Endometrium (tissue), 2 donors: ENCODE results near the gene HORMAD2.
"Not testable (repeated sequence)": the region's sequence is repeated elsewhere in the genome, so short reads cannot be mapped to it uniquely, and the experiment has no call there.

Experiments used
- FAIRE-seq: peaks from 2 replicates; lab custom pipeline; 2012; peaks lifted over from hg19 to GRCh38; lab: Jason Lieb, UNC
- donor health status: control.
- donor health status: control.

HORMAD2 gene

DNA sequence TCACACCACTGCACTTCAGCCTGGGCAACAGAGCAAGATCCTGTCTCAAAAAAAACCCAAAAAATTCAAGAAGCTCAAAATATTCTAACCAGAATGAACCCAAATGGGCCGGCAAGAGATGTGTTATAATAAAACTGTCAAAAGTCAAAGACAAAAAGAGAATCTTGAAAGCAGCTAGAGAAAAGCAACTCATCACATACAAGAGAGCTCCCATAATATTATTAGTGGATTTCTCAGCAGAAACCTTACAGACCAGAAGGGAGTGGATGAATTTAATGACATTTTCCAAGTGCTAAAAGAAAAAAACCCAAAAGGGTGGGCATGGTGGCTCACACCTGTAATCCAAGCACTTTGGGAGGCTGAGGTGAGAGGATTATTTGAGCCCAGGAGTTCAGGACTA is 22.9 kb upstream of the HORMAD2 start:
- FAIRE-seq, result no peak

GRCh38 chr22:30059346-30060020 is 20.8 kb upstream of the HORMAD2 start:
- FAIRE-seq, result not testable (repeated sequence)

GRCh38 chr22:30061094-30061493 is 19.2 kb upstream of the HORMAD2 start:
- FAIRE-seq, result not testable (repeated sequence)

GRCh38 chr22:30062259-30062658 is 18.0 kb upstream of the HORMAD2 start:
- no peak for FAIRE-seq

- FAIRE-seq, result no peak
Observed at GRCh38 chr22:30062950-30063349, 17.3 kb upstream of the HORMAD2 start.

GRCh38 chr22:30064172-30064571 is 16.1 kb upstream of the HORMAD2 start:
- no peak for FAIRE-seq

- FAIRE-seq, result no peak
Observed at GRCh38 chr22:30073743-30074142, 6.5 kb upstream of the HORMAD2 start.

DNA sequence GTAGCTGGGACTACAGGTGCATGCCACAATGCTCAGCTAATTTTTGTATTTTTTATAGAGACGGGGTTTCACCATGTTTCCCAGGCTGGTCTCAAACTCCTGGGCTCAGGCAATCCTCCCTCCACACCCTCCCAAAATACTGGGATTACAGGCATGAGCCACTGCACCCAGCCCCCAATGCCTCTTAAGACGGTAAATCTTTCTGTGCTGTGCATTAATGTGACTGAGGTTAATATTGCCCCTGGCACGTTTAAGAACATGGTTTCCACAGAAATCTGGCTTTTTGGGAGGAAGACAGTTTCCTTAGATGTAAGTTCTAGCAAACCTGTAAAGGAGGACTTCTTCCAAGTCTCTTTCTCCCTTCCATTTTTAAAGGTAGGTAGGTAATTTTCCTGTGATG is 6.1 kb upstream of the HORMAD2 start:
- FAIRE-seq, result no peak

DNA sequence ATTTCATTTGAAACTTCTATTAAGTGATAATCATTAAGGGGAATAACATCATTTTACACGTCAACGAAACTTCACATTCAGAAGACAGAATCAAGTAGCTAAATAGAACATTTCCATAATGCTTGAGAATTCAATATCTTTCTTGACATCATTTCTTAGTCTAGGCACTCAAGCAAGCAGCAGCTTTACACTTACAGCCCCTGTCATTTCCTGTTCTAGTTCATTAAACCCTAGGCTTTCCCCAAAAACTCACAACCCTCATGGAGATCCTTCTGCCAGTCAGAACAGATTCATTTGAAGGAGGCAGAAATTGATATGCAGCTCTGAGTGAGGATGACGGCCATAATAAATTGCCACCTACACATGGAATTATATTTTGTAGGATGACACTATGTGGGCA is 5.3 kb upstream of the HORMAD2 start:
- no peak for FAIRE-seq

DNA sequence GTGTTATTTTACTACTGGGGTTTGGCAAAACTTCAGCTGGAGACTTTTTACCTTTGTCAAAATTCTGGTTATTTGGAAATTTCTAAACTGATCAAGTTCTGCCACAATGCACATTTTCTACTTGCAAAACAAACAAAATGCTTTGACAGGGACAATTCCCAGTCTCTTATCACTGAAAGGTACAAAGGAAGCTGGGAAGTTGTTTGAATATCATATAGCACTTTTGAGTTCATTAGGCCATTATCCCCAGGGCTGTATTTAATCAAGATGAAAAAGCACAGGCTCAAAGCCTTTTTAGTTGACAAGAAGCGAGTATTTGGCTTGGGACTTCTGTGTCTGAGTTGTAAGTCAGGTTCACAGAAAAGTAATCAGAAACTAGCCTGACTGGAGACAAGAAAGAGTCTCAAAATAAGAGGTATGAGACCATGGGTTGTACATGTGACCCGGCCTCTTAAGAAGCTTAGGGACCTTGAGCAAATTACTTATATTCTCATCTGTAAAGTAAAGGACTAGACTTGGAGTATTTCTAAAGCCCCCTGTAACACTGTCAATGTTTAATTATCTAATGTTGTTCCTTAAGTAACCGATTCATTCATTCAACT is 2.9 kb upstream of the HORMAD2 start:
- no peak for FAIRE-seq

- no peak for FAIRE-seq
Observed at GRCh38 chr22:30078320-30079311, 1.6 kb upstream of the HORMAD2 start.

DNA sequence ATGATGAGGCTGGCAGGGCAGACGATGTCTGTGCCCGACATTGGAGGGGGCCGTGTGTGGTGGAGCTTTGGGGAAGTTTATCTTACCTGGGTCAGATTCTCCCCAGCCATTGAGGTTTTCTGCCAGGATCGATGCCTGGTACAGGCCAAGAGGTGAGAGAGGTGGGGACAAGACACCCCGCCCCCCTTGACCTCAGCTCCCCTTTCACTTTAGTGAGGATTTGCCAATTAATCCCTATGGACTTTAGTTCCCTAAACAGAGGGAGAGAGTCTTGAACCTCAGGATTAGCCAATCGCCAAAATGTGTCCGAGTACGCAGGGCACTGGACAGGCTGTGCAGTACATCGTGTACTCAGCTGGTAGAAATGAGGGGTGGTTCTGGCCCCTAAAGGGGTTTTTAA is 541 bp downstream of the HORMAD2 start:
- FAIRE-seq, result no peak

DNA sequence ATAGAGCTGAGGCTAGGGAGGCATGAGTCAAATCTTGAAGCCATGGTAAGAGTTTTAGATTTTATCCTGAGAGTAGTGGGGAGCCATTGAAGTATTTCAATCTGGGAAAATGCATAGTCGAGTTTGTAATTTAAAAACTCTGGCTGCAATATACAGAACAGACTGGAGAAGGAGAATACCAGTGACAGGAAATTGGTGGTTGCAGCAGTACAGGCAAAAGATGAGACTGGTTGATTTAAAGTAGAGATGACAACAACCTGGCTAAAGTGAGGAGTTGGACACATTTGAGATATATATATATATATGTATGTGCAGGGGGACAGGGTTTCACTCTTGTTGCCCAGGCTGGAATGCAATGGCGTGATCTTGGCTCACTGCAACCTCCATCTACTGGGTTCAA is 6.2 kb downstream of the HORMAD2 start:
- FAIRE-seq, result no peak

- FAIRE-seq, result not testable (repeated sequence)
Observed at GRCh38 chr22:30087037-30087436, 6.8 kb downstream of the HORMAD2 start.

DNA sequence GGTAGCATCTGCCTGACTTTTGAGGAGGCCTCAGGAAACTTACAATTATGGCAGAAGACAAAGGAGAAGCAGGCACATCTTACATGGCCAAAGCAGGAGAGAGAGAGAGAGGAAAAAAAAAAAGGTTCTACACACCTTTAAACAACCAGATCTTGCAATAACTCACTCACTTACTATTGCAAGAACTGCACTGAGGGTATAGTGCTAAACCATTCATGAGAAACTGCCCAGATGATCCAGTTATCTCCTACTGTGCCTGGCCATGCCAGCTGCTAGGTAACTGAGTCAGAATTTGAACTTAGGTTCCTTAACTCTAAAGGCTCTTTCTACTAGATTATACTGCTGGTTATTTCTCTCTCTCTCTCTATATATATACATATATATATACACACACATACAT is 7.3 kb downstream of the HORMAD2 start:
- no peak for FAIRE-seq

GRCh38 chr22:30088468-30088867 is 8.2 kb downstream of the HORMAD2 start:
- no peak for FAIRE-seq

- FAIRE-seq, result no peak
Observed at GRCh38 chr22:30089655-30089974, 9.4 kb downstream of the HORMAD2 start.

DNA sequence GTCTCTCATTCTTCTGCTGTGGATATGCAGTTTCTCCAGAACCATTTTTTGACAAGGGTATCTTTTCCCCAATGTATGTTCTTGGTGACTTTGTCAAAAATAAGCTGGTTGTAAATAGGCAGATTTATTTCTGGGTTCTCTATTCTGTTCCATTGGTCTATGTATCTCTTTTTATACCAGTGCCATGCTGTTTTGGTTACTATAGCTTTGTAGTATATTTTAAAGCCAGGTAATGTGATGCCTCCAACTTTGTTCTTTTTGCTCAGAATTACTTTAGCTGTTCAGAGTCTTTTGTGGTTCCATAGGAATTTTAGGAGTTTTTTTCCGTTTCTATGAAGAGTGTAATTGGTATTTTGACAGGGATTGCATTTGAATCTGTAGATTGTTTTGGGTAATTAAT is 12.4 kb downstream of the HORMAD2 start:
- no peak for FAIRE-seq

DNA sequence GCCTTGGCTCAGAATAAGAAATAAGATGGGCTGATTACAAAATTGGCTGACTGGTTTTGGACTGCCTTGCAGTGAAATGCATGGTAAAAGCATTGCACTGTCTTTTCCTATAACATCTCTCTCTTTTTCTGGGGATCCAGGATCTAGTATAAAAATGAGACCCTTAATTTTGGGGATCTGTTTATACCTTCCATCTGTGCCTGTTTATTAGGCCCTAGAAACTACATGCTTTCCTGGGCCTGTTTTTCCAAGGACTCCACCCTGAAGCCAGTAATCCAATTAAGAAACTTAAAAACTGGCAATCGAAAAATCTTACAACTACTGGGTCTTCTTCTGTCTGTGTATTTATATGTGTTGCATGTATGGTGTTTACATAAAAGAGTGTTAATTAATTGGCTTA is 14.5 kb downstream of the HORMAD2 start:
- no peak for FAIRE-seq

DNA sequence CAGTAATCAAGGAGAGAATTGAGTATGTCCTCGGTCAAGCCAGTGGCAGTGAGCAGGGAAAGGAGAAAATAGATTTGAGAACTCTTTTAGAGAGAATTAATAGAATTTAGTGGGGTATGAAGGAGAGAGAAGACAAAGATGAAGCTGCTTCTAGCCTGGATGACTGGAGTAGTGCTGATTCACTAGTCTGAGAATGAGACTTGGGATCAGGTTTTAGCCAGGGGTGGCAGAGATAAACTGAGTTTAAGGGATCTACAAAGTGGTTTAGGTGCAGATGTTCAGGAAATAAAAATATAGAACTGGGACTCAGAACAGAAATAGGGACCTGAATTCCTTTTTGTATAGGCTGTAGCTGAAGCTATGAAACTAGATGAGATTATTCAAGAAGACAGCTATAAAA is 17.6 kb downstream of the HORMAD2 start:
- no peak for FAIRE-seq

DNA sequence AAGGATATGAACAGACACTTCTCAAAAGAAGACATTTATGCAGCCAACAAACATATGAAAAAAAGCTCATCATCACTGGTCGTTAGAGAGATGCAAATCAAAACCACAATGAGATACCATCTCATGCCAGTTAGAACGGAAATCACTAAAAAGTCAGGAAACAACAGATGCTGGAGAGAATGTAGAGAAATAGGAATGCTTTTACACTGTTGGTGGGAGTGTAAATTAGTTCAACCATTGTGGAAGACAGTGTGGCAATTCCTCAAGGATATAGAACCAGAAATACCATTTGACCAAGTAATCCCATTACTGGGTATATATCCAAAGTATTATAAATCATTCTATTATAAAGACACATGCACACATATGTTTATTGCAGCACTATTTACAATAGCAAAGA is 20.5 kb downstream of the HORMAD2 start:
- not testable (repeated sequence) for FAIRE-seq

GRCh38 chr22:30104501-30105156 is 24.4 kb downstream of the HORMAD2 start:
- FAIRE-seq, result no peak

GRCh38 chr22:30105483-30105882 is 25.2 kb downstream of the HORMAD2 start:
- no peak for FAIRE-seq
